HEK293 (cell line): Measurements from ENCODE around the gene MLLT11.

Source experiments
- CTCF ChIA-PET: fragments of 350-600 bp; formaldehyde crosslinking; extraction: SDS; loops from one replicate; lab custom pipeline; 2021; ENCODE audit warnings: antibody characterized with exemption; lab: Yijun Ruan, JAX
- POLR2A ChIA-PET: fragments of 300-600 bp; formaldehyde crosslinking; extraction: SDS; loops from one replicate; lab custom pipeline; 2020; ENCODE audit warnings: antibody characterized with exemption, inconsistent platforms; lab: Yijun Ruan, JAX
- H3K27ac ChIP-seq: fragments of 200-500 bp; sonication (Bioruptor generic); 2 replicates; pipeline ENCODE4 v1.5.1; 2014; ENCODE audit warnings: low read depth, low read length, control low read depth, inconsistent platforms; ENCODE audit errors: extremely low read depth
- H3K36me3 ChIP-seq, 2 experiments: fragments of 200-500 bp in 1 of 2; sonication (Bioruptor generic) in 1 of 2; 1 replicate in 1 of 2; 2 replicates in 1 of 2; pipeline ENCODE4 v1.5.1; 2014 to 2017; ENCODE audit warnings: inconsistent platforms in 2 of 2, low read length in 2 of 2; ENCODE audit not compliant: control insufficient read depth in 2 of 2, insufficient read depth in 1 of 2
- H3K4me1 ChIP-seq: fragments of 200-500 bp; sonication (Bioruptor generic); 2 replicates; pipeline ENCODE4 v1.5.1; 2014; ENCODE audit warnings: mild to moderate bottlenecking, low read length, inconsistent platforms; ENCODE audit not compliant: control insufficient read depth, insufficient read depth
- H3K4me3 ChIP-seq: 2 replicates; pipeline ENCODE4 v1.5.1; 2011; ENCODE audit warnings: low read depth, mild to moderate bottlenecking, control low read depth, low read length, moderate library complexity
- H3K9me3 ChIP-seq: fragments of 200-500 bp; sonication (Bioruptor generic); 2 replicates; pipeline ENCODE4 v1.5.1; 2014; ENCODE audit warnings: low read depth, low read length, inconsistent platforms; ENCODE audit not compliant: control insufficient read depth, insufficient read depth
- CTCF ChIP-seq: fragments of 450-650 bp; formaldehyde crosslinking; IDR thresholded peaks from 2 replicates; pipeline ENCODE4 v1.5.1; 2016; ENCODE audit warnings: missing biosample characterization, missing genetic modification characterization
- MYNN ChIP-seq: fragments of 450-650 bp; formaldehyde crosslinking; IDR thresholded peaks from 2 replicates; pipeline ENCODE4 v1.5.1; 2016; ENCODE audit warnings: missing biosample characterization, missing genetic modification characterization, borderline replicate concordance
- PATZ1 ChIP-seq: fragments of 450-650 bp; formaldehyde crosslinking; IDR thresholded peaks from 2 replicates; pipeline ENCODE4 v1.5.1; 2016; ENCODE audit warnings: missing biosample characterization, missing genetic modification characterization
- SP3 ChIP-seq: fragments of 450-650 bp; formaldehyde crosslinking; IDR thresholded peaks from 2 replicates; pipeline ENCODE4 v1.5.1; 2016; ENCODE audit warnings: missing biosample characterization, missing genetic modification characterization
- ZBTB10 ChIP-seq: fragments of 450-650 bp; formaldehyde crosslinking; IDR thresholded peaks from 2 replicates; pipeline ENCODE4 v1.5.1; 2016; ENCODE audit warnings: missing biosample characterization, missing genetic modification characterization
- ZBTB11 ChIP-seq: fragments of 450-650 bp; formaldehyde crosslinking; conservative IDR thresholded peaks from 2 replicates; pipeline ENCODE4 v1.5.1; 2016; ENCODE audit warnings: low read depth, missing biosample characterization, missing genetic modification characterization
- ZBTB20 ChIP-seq: fragments of 450-650 bp; formaldehyde crosslinking; IDR thresholded peaks from 2 replicates; pipeline ENCODE4 v1.5.1; 2016; ENCODE audit warnings: missing biosample characterization, missing genetic modification characterization
- ZBTB8A ChIP-seq: fragments of 450-650 bp; formaldehyde crosslinking; IDR thresholded peaks from 2 replicates; pipeline ENCODE4 v1.5.1; 2016; ENCODE audit warnings: missing biosample characterization, missing genetic modification characterization
- ZNF112 ChIP-seq: fragments of 450-650 bp; formaldehyde crosslinking; IDR thresholded peaks from 2 replicates; pipeline ENCODE4 v1.5.0; 2017; ENCODE audit warnings: missing biosample characterization, missing genetic modification characterization
- ZNF146 ChIP-seq: fragments of 450-650 bp; formaldehyde crosslinking; IDR thresholded peaks from 2 replicates; pipeline ENCODE4 v1.5.1; 2016; ENCODE audit warnings: missing biosample characterization, missing genetic modification characterization
- ZNF221 ChIP-seq: fragments of 450-650 bp; formaldehyde crosslinking; IDR thresholded peaks from 2 replicates; pipeline ENCODE4 v1.5.1; 2017; ENCODE audit warnings: missing biosample characterization, missing genetic modification characterization, borderline replicate concordance
- ZNF324 ChIP-seq: fragments of 450-650 bp; formaldehyde crosslinking; IDR thresholded peaks from 2 replicates; pipeline ENCODE4 v1.5.1; 2016; ENCODE audit warnings: missing biosample characterization, missing genetic modification characterization
- ZNF341 ChIP-seq: fragments of 450-650 bp; formaldehyde crosslinking; IDR thresholded peaks from 2 replicates; pipeline ENCODE4; 2016; ENCODE audit warnings: low read depth, missing biosample characterization, missing genetic modification characterization
- ZNF521 ChIP-seq: fragments of 450-650 bp; formaldehyde crosslinking; IDR thresholded peaks from 2 replicates; pipeline ENCODE4 v1.5.1; 2017; ENCODE audit warnings: missing biosample characterization, mild to moderate bottlenecking, missing genetic modification characterization
- ZNF561 ChIP-seq: fragments of 450-650 bp; IDR thresholded peaks from 2 replicates; pipeline ENCODE4 v1.5.1; 2018; ENCODE audit warnings: missing biosample characterization, missing genetic modification characterization, borderline replicate concordance
- ZNF600 ChIP-seq: fragments of 450-650 bp; formaldehyde crosslinking; IDR thresholded peaks from 2 replicates; pipeline ENCODE4 v1.5.1; 2016; ENCODE audit warnings: missing biosample characterization, missing genetic modification characterization
- ZNF660 ChIP-seq: fragments of 450-650 bp; IDR thresholded peaks from 2 replicates; pipeline ENCODE4 v1.5.1; 2018; ENCODE audit warnings: missing biosample characterization, mild to moderate bottlenecking, missing genetic modification characterization
- ZNF692 ChIP-seq: fragments of 450-650 bp; formaldehyde crosslinking; IDR thresholded peaks from 2 replicates; pipeline ENCODE4 v1.5.1; 2016; ENCODE audit warnings: missing biosample characterization, missing genetic modification characterization
- ZNF76 ChIP-seq: fragments of 450-650 bp; formaldehyde crosslinking; IDR thresholded peaks from 2 replicates; pipeline ENCODE4; 2016; ENCODE audit warnings: low read depth, missing biosample characterization, missing genetic modification characterization, borderline replicate concordance
- ZNF776 ChIP-seq: fragments of 450-650 bp; formaldehyde crosslinking; IDR thresholded peaks from 2 replicates; pipeline ENCODE4 v1.5.0; 2017; ENCODE audit warnings: missing biosample characterization, missing genetic modification characterization, borderline replicate concordance
- ZNF843 ChIP-seq: fragments of 450-650 bp; formaldehyde crosslinking; IDR thresholded peaks from 2 replicates; pipeline ENCODE4 v1.5.1; 2016; ENCODE audit warnings: missing biosample characterization, missing genetic modification characterization

The MLLT11 gene

GRCh38 chr1:151059109-151060006 lies 839 bp upstream of the MLLT11 start, which contains the start of gene CDC42SE1 (continued):
- TF ChIP-seq ZNF692: peak; percentile 98
- TF ChIP-seq ZBTB11 (tag by site-specific recombination): peak; percentile 95
- TF ChIP-seq ZNF843 (tag by site-specific recombination): no peak
- TF ChIP-seq ZNF324: peak; percentile 16; the same call in 1 of the 2 replicates
- TF ChIP-seq ZNF561: peak; percentile 81
- TF ChIP-seq ZNF146 (tag by site-specific recombination): 0 out of 2 replicates have a peak, but pooled peaks have one; percentile 3
- TF ChIP-seq ZNF221 (tag by site-specific recombination): no peak
- TF ChIP-seq ZNF776 (tag by site-specific recombination): no peak
- TF ChIP-seq ZBTB10 (tag by site-specific recombination): peak; percentile 96
- TF ChIP-seq CTCF (tag by site-specific recombination): peak; percentile 98

- Histone ChIP-seq H3K4me3 (peak overlapping the region; percentile 89), H3K27ac (peak overlapping the region; percentile 83), H3K4me1 (peaks cover 4% of the 10 kb centered on the region; the same call in 1 of the 2 replicates), H3K36me3 (peaks cover 0 to 27% of the 10 kb centered on the region in 2 experiments; a peak in 2 of 3 replicates), H3K9me3 (no peaks in the 10 kb centered on the region)
- CTCF ChIA-PET: interaction anchor here (0.5 to 3.0 kb wide), 17 partner anchors 9 to 481 kb away, joined by 3 to 17 read pairs (median 3); partner anchors contain the start of genes C1orf56, GABPB2 and MINDY1
- POLR2A ChIA-PET: interaction anchor here (1.4 to 3.8 kb wide), 5 partner anchors 11 to 193 kb away, joined by 3 to 20 read pairs (median 16); partner anchors contain the start of genes C1orf56, GABPB2, MINDY1 and PSMD4
- TF ChIP-seq ZNF76 (tag by site-specific recombination) (0 out of 2 replicates have a peak, but pooled peaks have one; percentile 3), MYNN (tag by site-specific recombination) (no peak), ZBTB20 (tag by site-specific recombination) (peak; percentile 31; the same call in 1 of the 2 replicates), ZNF660 (tag by site-specific recombination) (no peak), ZNF112 (no peak), ZNF600 (tag by site-specific recombination) (peak; percentile 82), ZNF561 (no peak), PATZ1 (peak; percentile 66), SP3 (tag by site-specific recombination) (no peak), ZBTB8A (peak; percentile 25; the same call in 1 of the 2 replicates), ZNF341 (tag by site-specific recombination) (no peak), ZNF521 (tag by site-specific recombination) (no peak)
Measured at GRCh38 chr1:151060657-151061421, 642 bp downstream of the MLLT11 start.
